Measurements from ENCODE around the gene PGAP1. TPM values are rescaled to one million over a fixed set of nuclear protein-coding genes. Genes with fewer than 3 reads are reported as not detected.

Gene PGAP1
- total RNA-seq, result 10 to 100 TPM; 14.4 to 15.7 TPM
- long read RNA-seq, donor 1, partial matches to known transcripts, result 2 of 3 reads
- long read RNA-seq, donor 1, other reads (novel, unspliced or antisense), result 1 of 3 reads
- long read RNA-seq, donor 2, partial matches to known transcripts, result 1 of 1 reads
- long read RNA-seq, donor 2, other reads (novel, unspliced or antisense), result 0 of 1 reads

- DNase-seq (ENCODE audit: low spot score), result peak; percentile 97
- intact Hi-C loops (cut with DNase I), result no loop called here
Observed at GRCh38 chr2:196926562-196927375, at the start of gene PGAP1. Gene PGAP1 (minus strand): TSS chr2:196926707. CDS start chr2:196926616, 91 bp downstream.

- DNase-seq (ENCODE audit: low spot score), result no peak
- intact Hi-C loops (cut with DNase I), result no loop called here
Observed at GRCh38 chr2:196974970-196975369, 48.5 kb upstream of the PGAP1 start.

- no peak for DNase-seq (ENCODE audit: low spot score)
Observed at GRCh38 chr2:196971574-196972279, 45.2 kb upstream of the PGAP1 start.

GRCh38 chr2:196970099-196970498, 43.6 kb upstream of the PGAP1 start:
- no peak for DNase-seq (ENCODE audit: low spot score)
- intact Hi-C loops (cut with DNase I), result no loop called here

More at GRCh38 chr2:196971574-196972279, 45.2 kb upstream of the PGAP1 start:
- intact Hi-C loops (cut with DNase I), result no loop called here

GRCh38 chr2:196968516-196968915, 42.0 kb upstream of the PGAP1 start:
- DNase-seq (ENCODE audit: low spot score), result no peak
- intact Hi-C loops (cut with DNase I), result no loop called here

GRCh38 chr2:196967775-196968174, 41.3 kb upstream of the PGAP1 start:
- intact Hi-C loops (cut with DNase I), result no loop called here
- no peak for DNase-seq (ENCODE audit: low spot score)

GRCh38 chr2:196967116-196967515, 40.6 kb upstream of the PGAP1 start:
- intact Hi-C loops (cut with DNase I), result no loop called here
- DNase-seq (ENCODE audit: low spot score), result no peak

- intact Hi-C loops (cut with DNase I), result no loop called here
- no peak for DNase-seq (ENCODE audit: low spot score)
Observed at GRCh38 chr2:196966061-196966460, 39.6 kb upstream of the PGAP1 start.

GRCh38 chr2:196965651-196966050, 39.1 kb upstream of the PGAP1 start:
- no peak for DNase-seq (ENCODE audit: low spot score)
- intact Hi-C loops (cut with DNase I), result no loop called here

- intact Hi-C loops (cut with DNase I), result no loop called here
- no peak for DNase-seq (ENCODE audit: low spot score)
Observed at GRCh38 chr2:196963961-196964360, 37.5 kb upstream of the PGAP1 start.

- DNase-seq (ENCODE audit: low spot score), result no peak
- intact Hi-C loops (cut with DNase I), result no loop called here
Observed at GRCh38 chr2:196963043-196963442, 36.5 kb upstream of the PGAP1 start.

GRCh38 chr2:196962325-196962724, 35.8 kb upstream of the PGAP1 start:
- DNase-seq (ENCODE audit: low spot score), result no peak
- intact Hi-C loops (cut with DNase I), result no loop called here

- intact Hi-C loops (cut with DNase I), result no loop called here
Observed at GRCh38 chr2:196961889-196962288, 35.4 kb upstream of the PGAP1 start.

GRCh38 chr2:196959734-196960338, 33.3 kb upstream of the PGAP1 start:
- DNase-seq (ENCODE audit: low spot score), result no peak
- intact Hi-C loops (cut with DNase I), result no loop called here

More at GRCh38 chr2:196961889-196962288, 35.4 kb upstream of the PGAP1 start:
- DNase-seq (ENCODE audit: low spot score), result no peak

GRCh38 chr2:196959281-196959680, 32.8 kb upstream of the PGAP1 start:
- no peak for DNase-seq (ENCODE audit: low spot score)
- intact Hi-C loops (cut with DNase I), result no loop called here

GRCh38 chr2:196957881-196958525, 31.5 kb upstream of the PGAP1 start:
- no peak for DNase-seq (ENCODE audit: low spot score)
- intact Hi-C loops (cut with DNase I), result no loop called here

GRCh38 chr2:196957442-196957841, 30.9 kb upstream of the PGAP1 start:
- DNase-seq (ENCODE audit: low spot score), result no peak
- intact Hi-C loops (cut with DNase I), result no loop called here

GRCh38 chr2:196956069-196956468, 29.6 kb upstream of the PGAP1 start:
- DNase-seq (ENCODE audit: low spot score), result no peak

GRCh38 chr2:196955036-196955435, 28.5 kb upstream of the PGAP1 start:
- DNase-seq (ENCODE audit: low spot score), result no peak
- intact Hi-C loops (cut with DNase I), result no loop called here

More at GRCh38 chr2:196956069-196956468, 29.6 kb upstream of the PGAP1 start:
- intact Hi-C loops (cut with DNase I), result no loop called here
